Spleen (tissue), 11 donors: ENCODE results near the gene STK4. TPM values are rescaled to one million over a fixed set of nuclear protein-coding genes. Genes with fewer than 3 reads are reported as not detected.

Source experiments
- DNase-seq: peaks from one replicate; pipeline ENCODE4 v3.0.0-alpha.2; 2020
- H3K27ac ChIP-seq, 8 donors: fragments of 200-600 bp; sonication (generic) in 7 of 8; 1 replicate in 4 of 8; 2 replicates in 4 of 8; pipeline versions ENCODE4 v1.5.0 to v1.8.0; 2016 to 2021; ENCODE audit warnings: inconsistent platforms in 4 of 8, mild to moderate bottlenecking in 4 of 8, moderate library complexity in 1 of 8
- H3K27me3 ChIP-seq, 7 donors: fragments of 200-600 bp; sonication (generic) in 6 of 7; replicated peaks in 1 of 7; 1 replicate in 4 of 7; 2 replicates in 3 of 7; pipeline versions ENCODE4 v1.5.0 to v1.8.0; 2016 to 2021; ENCODE audit warnings: inconsistent platforms in 3 of 7, mild to moderate bottlenecking in 1 of 7
- H3K36me3 ChIP-seq, 6 donors: fragments of 200-600 bp; sonication (generic) in 5 of 6; 1 replicate in 4 of 6; 2 replicates in 2 of 6; pipeline versions ENCODE4 v1.5.0 to v1.8.0; 2016 to 2021; ENCODE audit warnings: inconsistent platforms in 2 of 6
- H3K4me1 ChIP-seq, 6 donors: fragments of 200-600 bp; sonication (generic) in 5 of 6; 1 replicate in 3 of 6; 2 replicates in 3 of 6; pipeline versions ENCODE4 v1.5.0 to v1.8.0; 2016 to 2021; ENCODE audit warnings: inconsistent platforms in 3 of 6
- H3K4me3 ChIP-seq, 8 donors: fragments of 200-600 bp; sonication (generic) in 7 of 8; 1 replicate in 4 of 8; 2 replicates in 4 of 8; pipeline versions ENCODE4 v1.5.0 to v1.8.0; 2016 to 2021; ENCODE audit warnings: inconsistent platforms in 4 of 8, mild to moderate bottlenecking in 4 of 8, moderate library complexity in 2 of 8
- H3K9me3 ChIP-seq, 8 donors: fragments of 200-600 bp; sonication (generic) in 7 of 8; 1 replicate in 4 of 8; 2 replicates in 4 of 8; pipeline versions ENCODE4 v1.5.0 to v1.8.0; 2016 to 2021; ENCODE audit warnings: inconsistent platforms in 4 of 8
- CTCF ChIP-seq, 11 experiments: fragments of 200-600 bp in 7 of 11; fragments of 450-650 bp in 4 of 11; sonication (generic) in 4 of 11; IDR thresholded peaks in 8 of 11; conservative IDR thresholded peaks in 3 of 11; 1 replicate in 7 of 11; 2 replicates in 4 of 11; pipeline versions ENCODE4 v1.4.0 to v1.8.0; 2016 to 2021; ENCODE audit warnings: antibody characterized with exemption in 11 of 11, inconsistent platforms in 4 of 11, mild to moderate bottlenecking in 1 of 11
- POLR2A ChIP-seq, 3 donors: fragments of 450-650 bp; IDR thresholded peaks; one replicate each; pipeline ENCODE4 v1.5.1; 2017; ENCODE audit warnings: antibody characterized with exemption in 3 of 3, mild to moderate bottlenecking in 1 of 3
- POLR2AphosphoS5 ChIP-seq, 3 donors: sonication (generic); formaldehyde crosslinking; IDR thresholded peaks; one replicate each; pipeline ENCODE4 v1.5.1; 2017; ENCODE audit warnings: antibody characterized with exemption in 3 of 3
- WGBS, 5 donors: extraction: QIAGEN DNeasy Blood & Tissue Kit in 3 of 5; methylation state at CpG; one replicate each; pipeline versions ENCODE4 v1.1.5 to v1.1.7; 2013 to 2018; 5-methylcytosine and 5-hydroxymethylcytosine counted together
- intact Hi-C: fragments of 100-400 bp; cut with DNase I; formaldehyde crosslinking; loops from one replicate; pipeline ENCODE4 v1.15.0; 2023; ENCODE audit warnings: low total_unique reads
- polyA plus RNA-seq, 3 donors: library from polyadenylated mRNA; stranded (reverse); fragments of 200-250 nt; gene quantifications; one replicate each; pipeline ENCODE4 v1.2.1, GENCODE V29; 2013
- total RNA-seq, 7 donors: library from RNA; depleted of rRNA in 3 of 7; stranded (reverse); fragments of >200 nt in 3 of 7; fragmentation: NEBNext Ultra II Directional in 4 of 7; extraction: Animal tissue kit (Norgen Biotek cat#: 25700) in 4 of 7; gene quantifications; one replicate each; pipeline versions ENCODE4 v1.1.0 to v1.2.1, GENCODE V29; 2016 to 2021
- donor health status: healthy with polysubstance abuse.
- donor health status: DM: no; HTN: no; CAD: no; lungs with moderate emphysema.
- donor health status: DM: no; HTN: no; CAD: no.
- donor health status: Bipolar disorder and iron deficiency.
- donor health status: healthy.
- donor health status: DM: no; HTN: no; CAD: no.
- donor health status: DM: yes; HTN: yes; CAD: no.

The STK4 gene
- total and polyA plus RNA-seq, 10 donors, result 19.0 to 241 (median 124) TPM

GRCh38 chr20:45112754-45113153, 146.4 kb downstream of the STK4 start:
- H3K4me1 ChIP-seq, result no peaks in the 10 kb centered on the region
- intact Hi-C loops, result no loop called here

GRCh38 chr20:45113865-45114264, 147.6 kb downstream of the STK4 start:
- intact Hi-C loops, result no loop called here
- 84 to 94% (median 90%) methylated on average over 3 of the region's 3 CpGs for WGBS, 5 donors

More at GRCh38 chr20:45112754-45113153, 146.4 kb downstream of the STK4 start:
- Histone ChIP-seq H3K36me3 (no peaks in the 10 kb centered on the region), H3K27ac (no peak overlapping the region), H3K4me3 (no peak overlapping the region), H3K9me3 (no peaks in the 10 kb centered on the region), H3K27me3 (peaks cover 0 to 64% (median 0%) of the 10 kb centered on the region in 7 donors)
- no peak for DNase-seq
- TF ChIP-seq POLR2A (IDR thresholded peaks at IDR 0.05), result no peak
- TF ChIP-seq POLR2AphosphoS5 (IDR thresholded peaks at IDR 0.05), result no peak
- no peak for TF ChIP-seq CTCF (IDR thresholded peaks at IDR 0.05 in 8 of 11, conservative IDR thresholded peaks at IDR 0.05 in 3 of 11)

GRCh38 chr20:45114465-45115385, 148.4 kb downstream of the STK4 start, which contains the start of gene WFDC5:
TSS of gene WFDC5 (minus strand) at chr20:45115174. CDS start at chr20:45115083, 91 bp downstream.
- no peaks in the 10 kb centered on the region for H3K4me1 ChIP-seq
- H3K27me3 ChIP-seq, result peaks cover 0 to 72% (median 4%) of the 10 kb centered on the region in 7 donors
- H3K4me3 ChIP-seq, result no peak within 1 kb of the TSS
- intact Hi-C loops, result no loop called here
- H3K36me3 ChIP-seq, result no peaks in the 10 kb centered on the region
- WGBS, 5 donors, result 53 to 67% (median 56%) methylated on average over 14 to 16 of the region's 16 CpGs
- DNase-seq, result no peak
- H3K27ac ChIP-seq, result no peak within 1 kb of the TSS
- TF ChIP-seq POLR2A (IDR thresholded peaks at IDR 0.05), result no peak
- TF ChIP-seq CTCF (IDR thresholded peaks at IDR 0.05 in 8 of 11, conservative IDR thresholded peaks at IDR 0.05 in 3 of 11), result no peak
- TF ChIP-seq POLR2AphosphoS5 (IDR thresholded peaks at IDR 0.05), result no peak
- no peaks in the 10 kb centered on the region for H3K9me3 ChIP-seq

More at GRCh38 chr20:45113865-45114264, 147.6 kb downstream of the STK4 start:
- Histone ChIP-seq H3K27ac (no peak overlapping the region), H3K4me1 (no peaks in the 10 kb centered on the region), H3K36me3 (no peaks in the 10 kb centered on the region), H3K9me3 (no peaks in the 10 kb centered on the region), H3K4me3 (no peak overlapping the region), H3K27me3 (peaks cover 0 to 64% (median 4%) of the 10 kb centered on the region in 7 donors)
- DNase-seq, result no peak
- TF ChIP-seq CTCF (IDR thresholded peaks at IDR 0.05 in 8 of 11, conservative IDR thresholded peaks at IDR 0.05 in 3 of 11) (no peak), POLR2A (IDR thresholded peaks at IDR 0.05) (no peak), POLR2AphosphoS5 (IDR thresholded peaks at IDR 0.05) (no peak)

- Histone ChIP-seq H3K9me3 (no peaks in the 10 kb centered on the region), H3K4me1 (no peaks in the 10 kb centered on the region), H3K27ac (no peak overlapping the region), H3K4me3 (no peak overlapping the region), H3K27me3 (peaks cover 0 to 71% (median 4%) of the 10 kb centered on the region in 7 donors), H3K36me3 (no peaks in the 10 kb centered on the region)
- TF ChIP-seq POLR2A (IDR thresholded peaks at IDR 0.05) (no peak), CTCF (IDR thresholded peaks at IDR 0.05 in 8 of 11, conservative IDR thresholded peaks at IDR 0.05 in 3 of 11) (no peak), POLR2AphosphoS5 (IDR thresholded peaks at IDR 0.05) (no peak)
- 53 to 79% (median 73%) methylated on average over 2 to 3 of the region's 3 CpGs for WGBS, 5 donors
- intact Hi-C loops, result no loop called here
- DNase-seq, result no peak
These were observed 149.1 kb downstream of the STK4 start for GRCh38 chr20:45115386-45115774.
